ENCODE results near the gene ACTR3. TPM values are rescaled to one million over a fixed set of nuclear protein-coding genes. Genes with fewer than 3 reads are reported as not detected.

Gene ACTR3
- total and polyA plus RNA-seq, 11 donors, result 15.3 to 238 (median 115) TPM

- H3K4me1 ChIP-seq, result peaks cover 0 to 8% (median 0%) of the 10 kb centered on the region in 12 donors
- TF ChIP-seq POLR2A (IDR thresholded peaks at IDR 0.05) (no peak), CTCF (IDR thresholded peaks at IDR 0.05) (no peak)
- H3K36me3 ChIP-seq, result no peaks in the 10 kb centered on the region
- no peak for DNase-seq
- no peak overlapping the region for H3K27ac ChIP-seq
- no peaks in the 10 kb centered on the region for H3K9me3 ChIP-seq
- no peak for ATAC-seq
- no peak overlapping the region for H3K4me3 ChIP-seq
- WGBS, 4 donors, result 74 to 82% (median 78%) methylated on average over 3 of the region's 3 CpGs
- H3K27me3 ChIP-seq, result no peaks in the 10 kb centered on the region
- intact Hi-C loops (cut with DNase I), result no loop called here
Observed at GRCh38 chr2:113850687-113851086, 39.2 kb upstream of the ACTR3 start.

DNA sequence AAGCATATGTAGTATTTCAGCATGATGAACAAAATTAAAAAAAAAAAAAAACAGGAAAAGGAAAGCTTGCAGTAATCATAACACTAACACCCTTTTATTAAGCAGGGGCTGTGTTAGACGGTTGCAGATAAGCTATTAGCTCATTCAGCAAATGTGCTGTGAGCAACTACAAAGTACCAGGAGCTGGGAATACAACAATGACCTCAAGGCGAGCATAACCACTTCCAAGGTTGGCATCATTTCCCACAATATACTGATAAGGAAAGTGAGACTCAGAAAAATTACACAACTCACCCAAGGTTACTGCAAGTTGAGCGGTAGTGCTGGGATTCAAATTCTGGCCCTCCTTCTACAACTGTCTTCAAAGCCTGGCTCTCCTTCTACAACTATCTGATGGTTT, 38.2 kb upstream of the ACTR3 start:
- Histone ChIP-seq H3K9me3 (no peaks in the 10 kb centered on the region), H3K36me3 (no peaks in the 10 kb centered on the region), H3K4me1 (peaks cover 0 to 8% (median 0%) of the 10 kb centered on the region in 12 donors), H3K27ac (no peak overlapping the region), H3K4me3 (no peak overlapping the region), H3K27me3 (no peaks in the 10 kb centered on the region)
- no peak for TF ChIP-seq CTCF (IDR thresholded peaks at IDR 0.05)
- TF ChIP-seq POLR2A (IDR thresholded peaks at IDR 0.05), result no peak
- intact Hi-C loops (cut with DNase I), result no loop called here
- DNase-seq (peak in 1 of 5 donors; percentile 29), ATAC-seq (peak in 3 of 4 donors; percentile 76 to 96 (median 96))
- WGBS, 4 donors, result 25 to 43% (median 32%) methylated on average over 3 of the region's 3 CpGs

DNA sequence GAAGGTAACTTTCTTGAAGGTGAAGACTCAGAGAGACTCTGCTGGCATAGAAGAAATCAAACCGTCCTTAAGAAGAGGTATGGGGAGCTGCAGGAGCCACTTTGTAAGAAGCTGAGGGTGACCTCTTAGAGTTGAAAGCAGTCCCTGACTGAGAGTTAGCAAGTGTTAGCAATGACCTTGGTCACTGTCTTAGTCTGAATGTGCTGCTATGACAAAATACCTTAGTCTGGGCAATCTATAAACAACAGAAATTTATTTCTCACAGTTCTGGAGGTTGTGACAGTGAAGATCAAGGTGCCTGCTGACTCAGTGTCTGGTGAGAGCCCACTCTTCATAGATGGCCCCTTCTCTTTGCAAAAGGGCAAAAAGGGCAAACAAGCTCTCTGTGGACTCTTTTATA, 35.7 kb upstream of the ACTR3 start:
- WGBS, 4 donors, result 92 to 98% (median 94%) methylated on average over 1 of the region's 1 CpG
- no peak for TF ChIP-seq POLR2A (IDR thresholded peaks at IDR 0.05)
- no peak for TF ChIP-seq CTCF (IDR thresholded peaks at IDR 0.05)
- H3K27ac ChIP-seq, result no peak overlapping the region

DNA sequence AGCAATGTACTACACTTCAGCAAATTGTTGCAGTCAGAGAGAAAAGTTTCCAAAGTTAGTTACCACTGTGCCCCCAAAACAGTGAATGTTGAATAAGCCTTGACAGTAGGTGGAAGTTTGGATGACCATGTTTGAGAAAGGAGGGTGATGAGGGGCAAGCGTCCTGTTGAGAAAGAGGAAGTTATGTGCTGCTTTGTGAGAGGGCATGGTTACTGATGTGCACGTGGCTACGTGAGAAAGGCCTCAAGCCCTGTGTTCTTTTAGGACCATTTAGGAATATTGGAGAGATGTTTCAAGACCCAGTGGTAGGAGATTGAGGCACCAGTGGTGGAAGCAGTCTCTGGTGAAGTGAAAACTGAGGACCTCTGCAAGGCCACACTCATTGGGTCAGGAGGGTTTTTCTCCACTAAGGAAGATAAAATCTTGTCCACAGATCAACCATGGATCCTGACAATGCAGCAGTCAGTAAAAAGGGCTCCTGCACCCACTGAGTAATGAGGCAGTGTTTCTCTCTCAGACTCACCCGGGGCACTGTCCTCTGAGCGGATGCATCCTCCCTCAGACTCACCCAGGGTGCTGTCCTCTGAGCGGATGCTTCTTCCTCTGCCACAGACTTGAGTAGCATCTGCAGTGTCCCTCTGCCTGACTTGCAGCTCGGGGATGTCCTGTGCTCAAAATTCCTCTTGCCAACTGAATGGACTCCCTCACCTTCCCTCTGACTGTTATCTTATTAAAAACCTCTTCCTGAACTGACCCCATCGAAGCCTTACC, 34.7 kb upstream of the ACTR3 start:
- 76 to 83% (median 80%) methylated on average over 8 of the region's 8 CpGs for WGBS, 4 donors
- no peak for ATAC-seq
- Histone ChIP-seq H3K4me3 (no peak overlapping the region), H3K27ac (no peak overlapping the region), H3K4me1 (peaks cover 0 to 37% (median 0%) of the 10 kb centered on the region in 12 donors), H3K27me3 (no peaks in the 10 kb centered on the region), H3K9me3 (no peaks in the 10 kb centered on the region), H3K36me3 (no peaks in the 10 kb centered on the region)
- TF ChIP-seq CTCF (IDR thresholded peaks at IDR 0.05), result no peak
- intact Hi-C loops (cut with DNase I), result no loop called here
- DNase-seq, result no peak

More for the DNA sequence above, 35.7 kb upstream of the ACTR3 start:
- H3K4me1 ChIP-seq, result peaks cover 0 to 31% (median 0%) of the 10 kb centered on the region in 12 donors
- ATAC-seq (no peak), DNase-seq (no peak)
- H3K4me3 ChIP-seq, result no peak overlapping the region
- no peaks in the 10 kb centered on the region for H3K27me3 ChIP-seq
- H3K9me3 ChIP-seq, result no peaks in the 10 kb centered on the region
- H3K36me3 ChIP-seq, result no peaks in the 10 kb centered on the region
- intact Hi-C loops (cut with DNase I), result no loop called here

Measured in heart left ventricle (tissue), 16 donors.